GM12878 (cell line): ENCODE measurements around the gene RFC3. TPM values are rescaled to one million over a fixed set of nuclear protein-coding genes. Genes with fewer than 3 reads are reported as not detected.

Source experiments
- ATAC-seq: fragments of 200-7000 bp; cut with Tn5 transposase; 3 replicates; pipeline ENCODE4 v1.9.1; 2020; ENCODE audit warnings: mild to moderate bottlenecking, moderate library complexity
- BruUV-seq: library from RNA; stranded (reverse); fragments of 400-500 nt; replicated peaks from 2 replicates; lab custom pipeline; 2021; lab: Mats Ljungman, UMichigan
- CTCF ChIA-PET: fragments of 300-600 bp; sonication (Branson Sonifier 250); formaldehyde crosslinking; extraction: SDS; loops from one replicate; lab custom pipeline; 2021; ENCODE audit warnings: inconsistent platforms; lab: Yijun Ruan, JAX
- POLR2A ChIA-PET: fragments of 350-600 bp; formaldehyde crosslinking; extraction: SDS; loops from one replicate; lab custom pipeline; 2021; ENCODE audit warnings: inconsistent platforms; lab: Charles Lee
- RAD21 ChIA-PET: fragments of 300-600 bp; sonication (Branson Sonifier 250); formaldehyde crosslinking; loops from one replicate; lab custom pipeline; 2023; ENCODE audit warnings: antibody characterized with exemption; ENCODE audit not compliant: unreplicated experiment; lab: Charles Lee
- SMC1A ChIA-PET: fragments of 300-600 bp; sonication (Branson Sonifier 250); formaldehyde crosslinking; loops from one replicate; lab custom pipeline; 2023; ENCODE audit not compliant: unreplicated experiment, uncharacterized antibody; lab: Charles Lee
- DNase-seq: peaks from one replicate; pipeline ENCODE4 v3.0.0-alpha.2; 2011; ENCODE audit warnings: low read depth, low spot score
- FAIRE-seq: peaks from 3 replicates; lab custom pipeline; 2011; peaks lifted over from hg19 to GRCh38; lab: Jason Lieb, UNC
- H2AFZ ChIP-seq: 2 replicates; pipeline ENCODE4 v1.6.0; 2011; ENCODE audit warnings: low read depth, low read length, control low read depth; ENCODE audit not compliant: control insufficient read depth
- H3K27ac ChIP-seq: 2 replicates; pipeline ENCODE4 v1.5.1; 2011; ENCODE audit warnings: control low read depth; ENCODE audit not compliant: control insufficient read depth, insufficient read depth
- H3K27me3 ChIP-seq, 2 experiments: replicated peaks in 1 of 2; 2 replicates each; pipeline versions ENCODE4 v1.6.0 to v1.6.1; 2011; ENCODE audit warnings: low read length in 1 of 2; ENCODE audit not compliant: control insufficient read depth in 2 of 2, insufficient read depth in 2 of 2
- H3K36me3 ChIP-seq, 2 experiments: 2 replicates each; pipeline ENCODE4 v1.5.1; 2011; ENCODE audit warnings: low read length in 1 of 2; ENCODE audit not compliant: control insufficient read depth in 2 of 2, insufficient read depth in 2 of 2
- H3K4me1 ChIP-seq: 2 replicates; pipeline ENCODE4 v1.6.1; 2011; ENCODE audit warnings: mild to moderate bottlenecking, low read length, moderate library complexity, mixed read lengths; ENCODE audit not compliant: control insufficient read depth, insufficient read depth
- H3K4me2 ChIP-seq: 2 replicates; pipeline ENCODE4 v1.6.0; 2011; ENCODE audit warnings: control low read depth; ENCODE audit not compliant: control insufficient read depth, insufficient read depth
- H3K4me3 ChIP-seq: fragments of 200-600 bp; sonication (generic); 2 replicates; pipeline ENCODE4 v1.5.1; 2016
- H3K79me2 ChIP-seq: 2 replicates; pipeline ENCODE4 v1.6.0; 2011; ENCODE audit warnings: low read length; ENCODE audit not compliant: control insufficient read depth, insufficient read depth
- H3K9ac ChIP-seq: 2 replicates; pipeline ENCODE4 v1.8.0; 2011; ENCODE audit warnings: low read length, control low read depth, mixed read lengths; ENCODE audit not compliant: control insufficient read depth, insufficient read depth
- H3K9me3 ChIP-seq: replicated peaks from 3 replicates; pipeline ENCODE4 v1.5.1; 2011; ENCODE audit warnings: mild to moderate bottlenecking, low read length; ENCODE audit not compliant: control insufficient read depth, insufficient read depth
- H4K20me1 ChIP-seq: 2 replicates; pipeline ENCODE4 v1.6.0; 2011; ENCODE audit not compliant: control insufficient read depth, insufficient read depth
- ATF7 ChIP-seq: fragments of 450-650 bp; IDR thresholded peaks from 2 replicates; pipeline ENCODE4 v1.6.1; 2016; ENCODE audit warnings: low read depth, mild to moderate bottlenecking
- DPF2 ChIP-seq: fragments of 450-650 bp; IDR thresholded peaks from 2 replicates; pipeline ENCODE4 v1.6.1; 2017; ENCODE audit warnings: mild to moderate bottlenecking
- GATAD2B ChIP-seq: fragments of 450-650 bp; conservative IDR thresholded peaks from 2 replicates; pipeline ENCODE4 v1.6.1; 2017; ENCODE audit warnings: low read depth, mild to moderate bottlenecking, moderate library complexity
- HCFC1 ChIP-seq: fragments of 150-350 bp; IDR thresholded peaks from 2 replicates; pipeline ENCODE4 v1.6.1; 2014; ENCODE audit warnings: low read length
- NFYA ChIP-seq: IDR thresholded peaks from 2 replicates; pipeline ENCODE4 v1.6.1; 2011; ENCODE audit warnings: low read depth, mild to moderate bottlenecking, low read length, improper control_type of control experiment, borderline replicate concordance
- PML ChIP-seq: IDR thresholded peaks from 2 replicates; pipeline ENCODE4 v1.6.1; 2012; ENCODE audit warnings: low read length, inconsistent platforms
- SP1 ChIP-seq: IDR thresholded peaks from one replicate; pipeline ENCODE4 v1.6.1; 2011; ENCODE audit warnings: low read depth, low read length
- SREBF2 ChIP-seq: IDR thresholded peaks from 2 replicates; pipeline ENCODE4 v1.6.1; 2012; ENCODE audit warnings: mild to moderate bottlenecking, low read length
- WRNIP1 ChIP-seq: IDR thresholded peaks from 2 replicates; pipeline ENCODE4 v1.6.1; 2011; ENCODE audit warnings: low read depth, low read length, improper control_type of control experiment, borderline replicate concordance
- ZBTB11 ChIP-seq: fragments of 450-650 bp; formaldehyde crosslinking; IDR thresholded peaks from 2 replicates; pipeline ENCODE4 v1.5.0; 2022; ENCODE audit warnings: mild to moderate bottlenecking, missing genetic modification characterization
- ZNF592 ChIP-seq: fragments of 450-650 bp; IDR thresholded peaks from 2 replicates; pipeline ENCODE4 v1.6.1; 2017; ENCODE audit warnings: mild to moderate bottlenecking, moderate library complexity
- WGBS: methylation state at CpG from one replicate; pipeline ENCODE4 v1.1.6; 2016; ENCODE audit warnings: low lambda C conversion rate; ENCODE audit not compliant: insufficient replicate concordance, insufficient coverage; ENCODE audit errors: missing lambda C conversion rate; 5-methylcytosine and 5-hydroxymethylcytosine counted together
- in situ Hi-C: fragments of 300-500 bp; cut with MboI; formaldehyde crosslinking; loops from 9 replicates; pipeline ENCODE4 v1.14.3; 2018; ENCODE audit warnings: mixed read lengths
- intact Hi-C: fragments of 100-400 bp; cut with micrococcal nuclease; formaldehyde crosslinking; loops from one replicate; pipeline ENCODE4 v1.14.2; 2022; ENCODE audit not compliant: unreplicated experiment
- polyA plus RNA-seq, 11 experiments: library from polyadenylated mRNA; depleted of rRNA in 4 of 11; unstranded in 6 of 11; stranded (reverse) in 5 of 11; fragments of >200 nt; fragmentation: Nextera tagmentation in 4 of 11; fragmentation: Illumina TruSeq in 1 of 11; extraction: Ambion mirVana in 4 of 11; extraction: Trizol in 1 of 11; gene quantifications; 1 replicate in 1 of 11; 2 replicates in 10 of 11; pipeline versions ENCODE4 v1.2.1 to v1.2.3, GENCODE V29; 2011 to 2016; ENCODE audit warnings: inconsistent platforms in 2 of 11, missing spikeins in 2 of 11, low read depth in 1 of 11
- total RNA-seq, 4 experiments: library from RNA; depleted of rRNA in 3 of 4; stranded (reverse); fragments of >200 nt in 3 of 4; fragmentation: Illumina TruSeq in 1 of 4; extraction: Trizol in 1 of 4; gene quantifications; 2 replicates each; pipeline versions ENCODE4 v1.2.1 to v1.2.3, GENCODE V29; 2013 to 2021
- TF ChIP-seq, protein P1 (sequence below): fragments of 450-650 bp; IDR thresholded peaks from 2 replicates; pipeline ENCODE4 v1.6.1; 2017; ENCODE audit warnings: antibody characterized with exemption, mild to moderate bottlenecking, moderate library complexity
- TF ChIP-seq, protein P2 (sequence below): fragments of 450-650 bp; IDR thresholded peaks from 2 replicates; pipeline ENCODE4 v1.6.1; 2016; ENCODE audit warnings: mild to moderate bottlenecking

RFC3 gene
- total and polyA plus RNA-seq, 10 of the 15 experiments (the other 5 are each of a cell fraction or from before 2014, with no cell fraction given): 57.6 to 98.9 (median 81.3) TPM

- Histone ChIP-seq H4K20me1 (no peaks in the 10 kb centered on the region), H3K4me2 (no peak overlapping the region), H3K4me1 (peaks cover 6% of the 10 kb centered on the region; the same call in 1 of the 2 replicates), H3K36me3 (no peaks in the 10 kb centered on the region), H3K79me2 (no peaks in the 10 kb centered on the region), H3K27ac (no peak overlapping the region), H3K27me3 (no peaks in the 10 kb centered on the region), H2AFZ (no peak overlapping the region), H3K4me3 (no peak overlapping the region), H3K9me3 (no peaks in the 10 kb centered on the region; the same call in 2 of the 3 replicates), H3K9ac (no peak overlapping the region)
- CTCF ChIA-PET: interaction anchor here (1.8 to 7.5 kb wide), 3 partner anchors 10 to 13 kb away, joined by 4 to 41 read pairs (median 5); no protein-coding TSS in a partner anchor
- BruUV-seq: no TSS peak
- POLR2A ChIA-PET: no interaction called here
- intact Hi-C loops (loop anchor here (5.0 kb wide), 1 partner anchor 58 kb away; no protein-coding TSS in a partner anchor), in situ Hi-C loops (no loop called here)
- SMC1A ChIA-PET: interaction anchor here (0.7 to 8.5 kb wide), 6 partner anchors 10 to 61 kb away, joined by 3 to 53 read pairs (median 4); partner anchors contain the start of gene RFC3
- 100% methylated on average over 1 of the region's 1 CpG for WGBS
- no peak for FAIRE-seq
- no peak for ATAC-seq
- DNase-seq: no peak
- RAD21 ChIA-PET: interaction anchor here (1.0 to 1.7 kb wide), 4 partner anchors 15 to 243 kb away, joined by 3 to 5 read pairs (median 3); no protein-coding TSS in a partner anchor
- no peak for TF ChIP-seq ATF7
- TF ChIP-seq SP1: no peak
- TF ChIP-seq DPF2: no peak
- TF ChIP-seq PML: no peak
- no peak for TF ChIP-seq GATAD2B
- TF ChIP-seq, protein P1, sequence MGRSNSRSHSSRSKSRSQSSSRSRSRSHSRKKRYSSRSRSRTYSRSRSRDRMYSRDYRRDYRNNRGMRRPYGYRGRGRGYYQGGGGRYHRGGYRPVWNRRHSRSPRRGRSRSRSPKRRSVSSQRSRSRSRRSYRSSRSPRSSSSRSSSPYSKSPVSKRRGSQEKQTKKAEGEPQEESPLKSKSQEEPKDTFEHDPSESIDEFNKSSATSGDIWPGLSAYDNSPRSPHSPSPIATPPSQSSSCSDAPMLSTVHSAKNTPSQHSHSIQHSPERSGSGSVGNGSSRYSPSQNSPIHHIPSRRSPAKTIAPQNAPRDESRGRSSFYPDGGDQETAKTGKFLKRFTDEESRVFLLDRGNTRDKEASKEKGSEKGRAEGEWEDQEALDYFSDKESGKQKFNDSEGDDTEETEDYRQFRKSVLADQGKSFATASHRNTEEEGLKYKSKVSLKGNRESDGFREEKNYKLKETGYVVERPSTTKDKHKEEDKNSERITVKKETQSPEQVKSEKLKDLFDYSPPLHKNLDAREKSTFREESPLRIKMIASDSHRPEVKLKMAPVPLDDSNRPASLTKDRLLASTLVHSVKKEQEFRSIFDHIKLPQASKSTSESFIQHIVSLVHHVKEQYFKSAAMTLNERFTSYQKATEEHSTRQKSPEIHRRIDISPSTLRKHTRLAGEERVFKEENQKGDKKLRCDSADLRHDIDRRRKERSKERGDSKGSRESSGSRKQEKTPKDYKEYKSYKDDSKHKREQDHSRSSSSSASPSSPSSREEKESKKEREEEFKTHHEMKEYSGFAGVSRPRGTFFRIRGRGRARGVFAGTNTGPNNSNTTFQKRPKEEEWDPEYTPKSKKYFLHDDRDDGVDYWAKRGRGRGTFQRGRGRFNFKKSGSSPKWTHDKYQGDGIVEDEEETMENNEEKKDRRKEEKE: no peak
- no peak for TF ChIP-seq SREBF2
- TF ChIP-seq, protein P2, sequence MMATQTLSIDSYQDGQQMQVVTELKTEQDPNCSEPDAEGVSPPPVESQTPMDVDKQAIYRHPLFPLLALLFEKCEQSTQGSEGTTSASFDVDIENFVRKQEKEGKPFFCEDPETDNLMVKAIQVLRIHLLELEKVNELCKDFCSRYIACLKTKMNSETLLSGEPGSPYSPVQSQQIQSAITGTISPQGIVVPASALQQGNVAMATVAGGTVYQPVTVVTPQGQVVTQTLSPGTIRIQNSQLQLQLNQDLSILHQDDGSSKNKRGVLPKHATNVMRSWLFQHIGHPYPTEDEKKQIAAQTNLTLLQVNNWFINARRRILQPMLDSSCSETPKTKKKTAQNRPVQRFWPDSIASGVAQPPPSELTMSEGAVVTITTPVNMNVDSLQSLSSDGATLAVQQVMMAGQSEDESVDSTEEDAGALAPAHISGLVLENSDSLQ: no peak
- TF ChIP-seq WRNIP1: no peak
- TF ChIP-seq NFYA: no peak
- no peak for TF ChIP-seq ZBTB11
- TF ChIP-seq ZNF592: no peak
- no peak for TF ChIP-seq HCFC1
Observed at GRCh38 chr13:33785384-33785783, 32.6 kb upstream of the RFC3 start.
